HepG2 (cell line): ENCODE measurements around the gene PTMA. TPM values are rescaled to one million over a fixed set of nuclear protein-coding genes. Genes with fewer than 3 reads are reported as not detected.
A peak's percentile ranks its signal among the peaks of the same experiment; 100 is the strongest.

Experiments
- CCAR2 ChIP-seq: fragments of 200-400 bp; formaldehyde crosslinking; optimal IDR thresholded peaks from 2 replicates; pipeline ENCODE3; 2018; ENCODE audit warnings: low read depth, mild to moderate bottlenecking, low read length, moderate library complexity
- DNMT3B ChIP-seq: conservative IDR thresholded peaks from 2 replicates; pipeline ENCODE4 v1.6.1; 2016; ENCODE audit warnings: missing biosample characterization, control low read depth
- EHMT2 ChIP-seq: fragments of 200-600 bp; sonication (generic); IDR thresholded peaks from 2 replicates; pipeline ENCODE4 v1.7.0; 2017; ENCODE audit warnings: antibody characterized with exemption, low read depth, low read length, borderline replicate concordance
- HOXA5 ChIP-seq: sonication (generic); formaldehyde crosslinking; IDR thresholded peaks from 2 replicates; pipeline ENCODE4 v1.4.0; 2020; ENCODE audit warnings: missing genetic modification reagents
- NR2F2 ChIP-seq: IDR thresholded peaks from 2 replicates; pipeline ENCODE4 v1.6.1; 2012; ENCODE audit warnings: low read depth, inconsistent platforms, borderline replicate concordance
- SRSF1 ChIP-seq: fragments of 200-400 bp; formaldehyde crosslinking; optimal IDR thresholded peaks from 2 replicates; pipeline ENCODE3; 2017; ENCODE audit warnings: mild to moderate bottlenecking, low read depth, low read length, moderate library complexity
- SRSF4 ChIP-seq: fragments of 200-400 bp; formaldehyde crosslinking; IDR thresholded peaks from one replicate; pipeline ENCODE4 v1.6.1; 2018; ENCODE audit warnings: mild to moderate bottlenecking, low read depth, low read length, moderate library complexity; ENCODE audit not compliant: poor library complexity, severe bottlenecking
- TBX3 ChIP-seq: fragments of 450-650 bp; IDR thresholded peaks from 2 replicates; pipeline ENCODE4 v1.6.1; 2017; ENCODE audit warnings: antibody characterized with exemption, mild to moderate bottlenecking, inconsistent platforms, borderline replicate concordance
- ZNF678 ChIP-seq: sonication (generic); formaldehyde crosslinking; IDR thresholded peaks from 2 replicates; pipeline ENCODE4 v1.4.0; 2020; ENCODE audit warnings: mild to moderate bottlenecking, missing genetic modification reagents
- polyA plus RNA-seq, 8 experiments: library from polyadenylated mRNA; depleted of rRNA in 3 of 8; stranded (reverse) in 7 of 8; unstranded in 1 of 8; fragments of >200 nt; fragmentation: Illumina TruSeq in 4 of 8; extraction: Trizol in 4 of 8; gene quantifications; 2 replicates each; pipeline versions ENCODE4 v1.2.1 to v1.2.3, GENCODE V29; 2011 to 2016; ENCODE audit warnings: low read depth in 4 of 8, missing spikeins in 1 of 8, mixed read lengths in 1 of 8; ENCODE audit not compliant: insufficient read depth in 1 of 8
- total RNA-seq, 5 experiments: library from RNA; depleted of rRNA; stranded (reverse); fragments of >200 nt; fragmentation: Illumina TruSeq; extraction: Trizol; gene quantifications; 2 replicates each; pipeline ENCODE4 v1.2.3, GENCODE V29; 2016; ENCODE audit warnings: low read depth in 1 of 5
- TF ChIP-seq, protein P1 (sequence below): sonication (generic); formaldehyde crosslinking; IDR thresholded peaks from 2 replicates; pipeline ENCODE4 v1.9.0; 2021; ENCODE audit warnings: mild to moderate bottlenecking, missing genetic modification reagents
- TF ChIP-seq, protein P2 (sequence below): sonication (generic); formaldehyde crosslinking; IDR thresholded peaks from 2 replicates; pipeline ENCODE4 v1.5.0; 2020; ENCODE audit warnings: missing genetic modification reagents
- TF ChIP-seq, protein P3 (sequence below): sonication (generic); formaldehyde crosslinking; IDR thresholded peaks from 2 replicates; pipeline ENCODE4 v1.4.0; 2020; ENCODE audit warnings: missing genetic modification reagents
- TF ChIP-seq, protein P4 (sequence below): IDR thresholded peaks from 2 replicates; pipeline ENCODE4 v1.6.1; 2016; ENCODE audit warnings: low read depth, missing genetic modification reagents, missing compliant biosample characterization

The PTMA gene
- total and polyA plus RNA-seq, 2 of the 13 experiments (the other 11 are each of a cell fraction or from before 2014, with no cell fraction given): 190 to 1,086 TPM

DNA sequence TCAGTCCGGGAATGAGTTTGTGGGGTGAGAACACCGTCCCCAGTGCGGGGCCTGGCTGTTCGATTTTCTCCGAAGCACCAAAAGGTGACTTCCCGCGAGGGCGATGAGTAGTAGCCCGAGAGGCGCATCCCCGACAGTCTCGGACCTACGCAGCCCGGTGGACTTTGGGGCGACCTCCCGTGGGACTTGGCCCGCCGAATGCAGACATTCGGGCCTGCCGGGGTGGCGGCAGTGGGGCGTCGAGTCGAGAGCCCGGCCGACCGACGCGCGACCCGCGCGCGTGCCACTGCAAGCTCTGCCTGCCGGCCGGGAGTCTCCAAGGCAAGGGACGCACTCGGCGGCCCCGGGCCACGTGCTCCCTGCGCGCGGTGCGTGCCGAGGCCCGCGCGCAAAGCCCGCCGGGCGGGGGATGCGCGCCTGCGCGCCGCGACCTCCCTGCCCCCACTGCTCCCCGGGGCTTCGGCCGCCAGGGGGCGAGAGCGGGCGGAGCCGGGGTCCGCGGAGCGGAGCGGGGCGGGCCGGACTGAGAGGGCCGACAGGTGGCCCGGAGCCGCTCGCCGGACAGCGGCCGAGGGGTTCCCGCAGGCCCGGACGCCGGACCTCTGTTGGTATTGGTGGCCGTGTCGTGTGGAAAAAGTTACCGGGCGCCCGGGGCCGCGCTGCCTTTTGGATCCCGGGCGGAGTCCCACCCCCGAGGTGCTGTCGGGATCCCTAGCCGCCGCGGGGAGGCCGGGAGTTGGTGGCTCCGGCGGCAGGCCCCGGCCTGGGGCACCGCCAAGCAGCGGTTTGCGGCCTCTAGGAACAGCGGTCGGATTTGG is 1.9 kb downstream of the PTMA start (continued):
- TF ChIP-seq, protein P1, sequence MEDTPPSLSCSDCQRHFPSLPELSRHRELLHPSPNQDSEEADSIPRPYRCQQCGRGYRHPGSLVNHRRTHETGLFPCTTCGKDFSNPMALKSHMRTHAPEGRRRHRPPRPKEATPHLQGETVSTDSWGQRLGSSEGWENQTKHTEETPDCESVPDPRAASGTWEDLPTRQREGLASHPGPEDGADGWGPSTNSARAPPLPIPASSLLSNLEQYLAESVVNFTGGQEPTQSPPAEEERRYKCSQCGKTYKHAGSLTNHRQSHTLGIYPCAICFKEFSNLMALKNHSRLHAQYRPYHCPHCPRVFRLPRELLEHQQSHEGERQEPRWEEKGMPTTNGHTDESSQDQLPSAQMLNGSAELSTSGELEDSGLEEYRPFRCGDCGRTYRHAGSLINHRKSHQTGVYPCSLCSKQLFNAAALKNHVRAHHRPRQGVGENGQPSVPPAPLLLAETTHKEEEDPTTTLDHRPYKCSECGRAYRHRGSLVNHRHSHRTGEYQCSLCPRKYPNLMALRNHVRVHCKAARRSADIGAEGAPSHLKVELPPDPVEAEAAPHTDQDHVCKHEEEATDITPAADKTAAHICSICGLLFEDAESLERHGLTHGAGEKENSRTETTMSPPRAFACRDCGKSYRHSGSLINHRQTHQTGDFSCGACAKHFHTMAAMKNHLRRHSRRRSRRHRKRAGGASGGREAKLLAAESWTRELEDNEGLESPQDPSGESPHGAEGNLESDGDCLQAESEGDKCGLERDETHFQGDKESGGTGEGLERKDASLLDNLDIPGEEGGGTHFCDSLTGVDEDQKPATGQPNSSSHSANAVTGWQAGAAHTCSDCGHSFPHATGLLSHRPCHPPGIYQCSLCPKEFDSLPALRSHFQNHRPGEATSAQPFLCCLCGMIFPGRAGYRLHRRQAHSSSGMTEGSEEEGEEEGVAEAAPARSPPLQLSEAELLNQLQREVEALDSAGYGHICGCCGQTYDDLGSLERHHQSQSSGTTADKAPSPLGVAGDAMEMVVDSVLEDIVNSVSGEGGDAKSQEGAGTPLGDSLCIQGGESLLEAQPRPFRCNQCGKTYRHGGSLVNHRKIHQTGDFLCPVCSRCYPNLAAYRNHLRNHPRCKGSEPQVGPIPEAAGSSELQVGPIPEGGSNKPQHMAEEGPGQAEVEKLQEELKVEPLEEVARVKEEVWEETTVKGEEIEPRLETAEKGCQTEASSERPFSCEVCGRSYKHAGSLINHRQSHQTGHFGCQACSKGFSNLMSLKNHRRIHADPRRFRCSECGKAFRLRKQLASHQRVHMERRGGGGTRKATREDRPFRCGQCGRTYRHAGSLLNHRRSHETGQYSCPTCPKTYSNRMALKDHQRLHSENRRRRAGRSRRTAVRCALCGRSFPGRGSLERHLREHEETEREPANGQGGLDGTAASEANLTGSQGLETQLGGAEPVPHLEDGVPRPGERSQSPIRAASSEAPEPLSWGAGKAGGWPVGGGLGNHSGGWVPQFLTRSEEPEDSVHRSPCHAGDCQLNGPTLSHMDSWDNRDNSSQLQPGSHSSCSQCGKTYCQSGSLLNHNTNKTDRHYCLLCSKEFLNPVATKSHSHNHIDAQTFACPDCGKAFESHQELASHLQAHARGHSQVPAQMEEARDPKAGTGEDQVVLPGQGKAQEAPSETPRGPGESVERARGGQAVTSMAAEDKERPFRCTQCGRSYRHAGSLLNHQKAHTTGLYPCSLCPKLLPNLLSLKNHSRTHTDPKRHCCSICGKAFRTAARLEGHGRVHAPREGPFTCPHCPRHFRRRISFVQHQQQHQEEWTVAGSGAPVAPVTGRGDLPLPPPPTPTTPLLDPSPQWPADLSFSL (CRISPR knock-in tag): peak; percentile 57; the same call in 1 of the 2 replicates
- TF ChIP-seq NR2F2 (no peak; the same call in 1 of the 2 replicates), SRSF4 (no peak), SRSF1 (no peak), EHMT2 (no peak), TBX3 (no peak), DNMT3B (0 out of 2 replicates have a peak, but pooled peaks have one; percentile 59), CCAR2 (no peak), ZNF678 (peak; percentile 100), HOXA5 (peak; percentile 98)
- TF ChIP-seq, protein P2, sequence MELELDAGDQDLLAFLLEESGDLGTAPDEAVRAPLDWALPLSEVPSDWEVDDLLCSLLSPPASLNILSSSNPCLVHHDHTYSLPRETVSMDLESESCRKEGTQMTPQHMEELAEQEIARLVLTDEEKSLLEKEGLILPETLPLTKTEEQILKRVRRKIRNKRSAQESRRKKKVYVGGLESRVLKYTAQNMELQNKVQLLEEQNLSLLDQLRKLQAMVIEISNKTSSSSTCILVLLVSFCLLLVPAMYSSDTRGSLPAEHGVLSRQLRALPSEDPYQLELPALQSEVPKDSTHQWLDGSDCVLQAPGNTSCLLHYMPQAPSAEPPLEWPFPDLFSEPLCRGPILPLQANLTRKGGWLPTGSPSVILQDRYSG (CRISPR knock-in tag): peak; percentile 100
- TF ChIP-seq, protein P3, sequence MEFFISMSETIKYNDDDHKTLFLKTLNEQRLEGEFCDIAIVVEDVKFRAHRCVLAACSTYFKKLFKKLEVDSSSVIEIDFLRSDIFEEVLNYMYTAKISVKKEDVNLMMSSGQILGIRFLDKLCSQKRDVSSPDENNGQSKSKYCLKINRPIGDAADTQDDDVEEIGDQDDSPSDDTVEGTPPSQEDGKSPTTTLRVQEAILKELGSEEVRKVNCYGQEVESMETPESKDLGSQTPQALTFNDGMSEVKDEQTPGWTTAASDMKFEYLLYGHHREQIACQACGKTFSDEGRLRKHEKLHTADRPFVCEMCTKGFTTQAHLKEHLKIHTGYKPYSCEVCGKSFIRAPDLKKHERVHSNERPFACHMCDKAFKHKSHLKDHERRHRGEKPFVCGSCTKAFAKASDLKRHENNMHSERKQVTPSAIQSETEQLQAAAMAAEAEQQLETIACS (CRISPR knock-in tag): peak; percentile 85
- TF ChIP-seq, protein P4, sequence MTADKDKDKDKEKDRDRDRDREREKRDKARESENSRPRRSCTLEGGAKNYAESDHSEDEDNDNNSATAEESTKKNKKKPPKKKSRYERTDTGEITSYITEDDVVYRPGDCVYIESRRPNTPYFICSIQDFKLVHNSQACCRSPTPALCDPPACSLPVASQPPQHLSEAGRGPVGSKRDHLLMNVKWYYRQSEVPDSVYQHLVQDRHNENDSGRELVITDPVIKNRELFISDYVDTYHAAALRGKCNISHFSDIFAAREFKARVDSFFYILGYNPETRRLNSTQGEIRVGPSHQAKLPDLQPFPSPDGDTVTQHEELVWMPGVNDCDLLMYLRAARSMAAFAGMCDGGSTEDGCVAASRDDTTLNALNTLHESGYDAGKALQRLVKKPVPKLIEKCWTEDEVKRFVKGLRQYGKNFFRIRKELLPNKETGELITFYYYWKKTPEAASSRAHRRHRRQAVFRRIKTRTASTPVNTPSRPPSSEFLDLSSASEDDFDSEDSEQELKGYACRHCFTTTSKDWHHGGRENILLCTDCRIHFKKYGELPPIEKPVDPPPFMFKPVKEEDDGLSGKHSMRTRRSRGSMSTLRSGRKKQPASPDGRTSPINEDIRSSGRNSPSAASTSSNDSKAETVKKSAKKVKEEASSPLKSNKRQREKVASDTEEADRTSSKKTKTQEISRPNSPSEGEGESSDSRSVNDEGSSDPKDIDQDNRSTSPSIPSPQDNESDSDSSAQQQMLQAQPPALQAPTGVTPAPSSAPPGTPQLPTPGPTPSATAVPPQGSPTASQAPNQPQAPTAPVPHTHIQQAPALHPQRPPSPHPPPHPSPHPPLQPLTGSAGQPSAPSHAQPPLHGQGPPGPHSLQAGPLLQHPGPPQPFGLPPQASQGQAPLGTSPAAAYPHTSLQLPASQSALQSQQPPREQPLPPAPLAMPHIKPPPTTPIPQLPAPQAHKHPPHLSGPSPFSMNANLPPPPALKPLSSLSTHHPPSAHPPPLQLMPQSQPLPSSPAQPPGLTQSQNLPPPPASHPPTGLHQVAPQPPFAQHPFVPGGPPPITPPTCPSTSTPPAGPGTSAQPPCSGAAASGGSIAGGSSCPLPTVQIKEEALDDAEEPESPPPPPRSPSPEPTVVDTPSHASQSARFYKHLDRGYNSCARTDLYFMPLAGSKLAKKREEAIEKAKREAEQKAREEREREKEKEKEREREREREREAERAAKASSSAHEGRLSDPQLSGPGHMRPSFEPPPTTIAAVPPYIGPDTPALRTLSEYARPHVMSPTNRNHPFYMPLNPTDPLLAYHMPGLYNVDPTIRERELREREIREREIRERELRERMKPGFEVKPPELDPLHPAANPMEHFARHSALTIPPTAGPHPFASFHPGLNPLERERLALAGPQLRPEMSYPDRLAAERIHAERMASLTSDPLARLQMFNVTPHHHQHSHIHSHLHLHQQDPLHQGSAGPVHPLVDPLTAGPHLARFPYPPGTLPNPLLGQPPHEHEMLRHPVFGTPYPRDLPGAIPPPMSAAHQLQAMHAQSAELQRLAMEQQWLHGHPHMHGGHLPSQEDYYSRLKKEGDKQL (CRISPR knock-in tag): no peak; the same call in 1 of the 2 replicates
